Measurements from ENCODE around the gene NMT2. TPM values are rescaled to one million over a fixed set of nuclear protein-coding genes. Genes with fewer than 3 reads are reported as not detected.

The NMT2 gene
- total RNA-seq, 1 experiment from 2014 or later: 11.8 TPM

DNA sequence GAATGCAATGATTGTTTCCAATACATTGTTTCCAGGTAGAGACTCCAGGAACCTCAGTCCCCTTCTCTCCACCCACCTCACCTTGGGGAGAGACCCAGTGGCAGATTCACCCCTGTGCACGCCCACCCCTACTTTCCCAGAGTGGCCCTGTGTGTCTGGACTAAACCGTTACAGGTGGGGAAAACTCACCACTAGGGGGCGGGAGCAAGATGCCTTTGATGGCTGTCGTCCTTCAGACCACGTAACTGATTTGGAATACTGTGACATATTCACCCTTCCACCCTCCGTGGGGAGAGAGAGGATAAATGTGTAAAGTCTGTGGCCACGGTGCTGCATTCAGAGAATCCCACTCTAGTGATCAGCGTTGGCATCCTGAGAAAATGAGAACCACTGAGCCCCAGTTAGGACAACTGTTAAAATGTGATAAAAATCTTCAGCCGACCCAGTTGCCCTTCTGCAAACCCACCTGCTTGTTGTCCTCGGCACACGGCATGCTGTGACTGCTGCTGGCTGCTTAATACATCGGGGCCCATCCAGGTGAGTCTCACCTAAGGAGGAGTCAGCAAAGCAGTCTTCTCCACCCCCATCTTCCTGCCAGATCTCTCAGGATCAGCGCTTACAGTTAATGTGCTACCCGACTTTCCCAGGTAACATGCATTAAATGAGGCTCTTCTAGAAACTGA is 41.5 kb upstream of the NMT2 start:
- Histone ChIP-seq H2BK12ac (ENCODE audit: insufficient read length, low read depth, low read length) (no peak overlapping the region), H2BK120ac (ENCODE audit: low read depth, low read length, poor library complexity, severe bottlenecking) (no peak overlapping the region), H3K23ac (ENCODE audit: insufficient read length, low read depth, low read length) (no peak overlapping the region), H2BK5ac (ENCODE audit: insufficient read length, low read length) (no peak overlapping the region), H4K91ac (ENCODE audit: insufficient read length, low read depth, low read length) (no peak overlapping the region), H4K5ac (ENCODE audit: insufficient read length, low read depth, low read length) (no peak overlapping the region), H2BK20ac (ENCODE audit: low read depth, low read length, poor library complexity, severe bottlenecking) (no peak overlapping the region), H2AK5ac (ENCODE audit: insufficient read length, low read length) (no peak overlapping the region), H3K79me2 (ENCODE audit: insufficient read depth, low read length) (no peaks in the 10 kb centered on the region), H3K79me1 (ENCODE audit: insufficient read depth, low read depth, low read length, poor library complexity, severe bottlenecking) (no peaks in the 10 kb centered on the region), H2BK15ac (ENCODE audit: low read depth, low read length) (no peak overlapping the region), H3K18ac (ENCODE audit: insufficient read length, low read depth, low read length) (no peak overlapping the region), H3K4ac (ENCODE audit: low read depth, low read length) (no peak overlapping the region), H3K4me2 (ENCODE audit: insufficient read depth, insufficient read length, low read length) (no peak overlapping the region), H2AFZ (ENCODE audit: low read length) (no peak overlapping the region), H3K56ac (ENCODE audit: insufficient read length, low read depth, low read length) (no peak overlapping the region), H3K14ac (ENCODE audit: insufficient read depth, low read length) (no peak overlapping the region), H3K27ac (ENCODE audit: insufficient read length, low read depth, low read length) (no peak overlapping the region), H4K8ac (replicated peaks; ENCODE audit: insufficient read length, low read depth, low read length) (no peak overlapping the region), H4K20me1 (ENCODE audit: control insufficient read depth, insufficient read depth, insufficient read length) (no peaks in the 10 kb centered on the region), H3K9me3 (ENCODE audit: control insufficient read depth, low read depth, low read length) (no peaks in the 10 kb centered on the region), H3T11ph (ENCODE audit: low read length) (no peak overlapping the region), H3K9ac (ENCODE audit: extremely low read depth, insufficient read length, low read length) (no peak overlapping the region), H3K23me2 (ENCODE audit: insufficient read length, low read depth, low read length, poor library complexity, severe bottlenecking) (no peaks in the 10 kb centered on the region), H3K27me3 (ENCODE audit: insufficient read depth, low read length) (no peaks in the 10 kb centered on the region; the same call in 1 of the 2 replicates), H3K4me1 (ENCODE audit: insufficient read depth, low read length) (no peaks in the 10 kb centered on the region; the same call in 1 of the 2 replicates)
- TF ChIP-seq, protein P1, sequence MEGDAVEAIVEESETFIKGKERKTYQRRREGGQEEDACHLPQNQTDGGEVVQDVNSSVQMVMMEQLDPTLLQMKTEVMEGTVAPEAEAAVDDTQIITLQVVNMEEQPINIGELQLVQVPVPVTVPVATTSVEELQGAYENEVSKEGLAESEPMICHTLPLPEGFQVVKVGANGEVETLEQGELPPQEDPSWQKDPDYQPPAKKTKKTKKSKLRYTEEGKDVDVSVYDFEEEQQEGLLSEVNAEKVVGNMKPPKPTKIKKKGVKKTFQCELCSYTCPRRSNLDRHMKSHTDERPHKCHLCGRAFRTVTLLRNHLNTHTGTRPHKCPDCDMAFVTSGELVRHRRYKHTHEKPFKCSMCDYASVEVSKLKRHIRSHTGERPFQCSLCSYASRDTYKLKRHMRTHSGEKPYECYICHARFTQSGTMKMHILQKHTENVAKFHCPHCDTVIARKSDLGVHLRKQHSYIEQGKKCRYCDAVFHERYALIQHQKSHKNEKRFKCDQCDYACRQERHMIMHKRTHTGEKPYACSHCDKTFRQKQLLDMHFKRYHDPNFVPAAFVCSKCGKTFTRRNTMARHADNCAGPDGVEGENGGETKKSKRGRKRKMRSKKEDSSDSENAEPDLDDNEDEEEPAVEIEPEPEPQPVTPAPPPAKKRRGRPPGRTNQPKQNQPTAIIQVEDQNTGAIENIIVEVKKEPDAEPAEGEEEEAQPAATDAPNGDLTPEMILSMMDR (conservative IDR thresholded peaks at IDR 0.05): peak; percentile 92
- peak; percentile 80 for DNase-seq
- Mint-ChIP-seq H3K9me3 (no peaks in the 10 kb centered on the region), H3K36me3 (ENCODE audit: insufficient read depth in 1 of 3, low read depth in 3 of 3) (peaks cover 5 to 29% (median 16%) of the 10 kb centered on the region in 3 experiments; a peak in 6 of 7 replicates), H3K4me1 (peaks cover 9 to 17% of the 10 kb centered on the region in 2 experiments), H3K27ac (peak overlapping the region in 2 of 3 experiments; percentile 44 to 83; a peak in 1 of 7 replicates), H3K4me3 (no peak overlapping the region; a peak in 1 of 5 replicates), H3K27me3 (ENCODE audit: low read depth) (no peaks in the 10 kb centered on the region)
- WGBS (ENCODE audit: extremely low coverage, insufficient read length, low lambda C conversion rate): no CpG with 5 or more reads among the region's 14 CpGs
